ENCODE data around the gene PTPRJ. TPM values are rescaled to one million over a fixed set of nuclear protein-coding genes. Genes with fewer than 3 reads are reported as not detected.

Gene PTPRJ
- total RNA-seq, 1 experiment from 2014 or later: 0.30 TPM

DNA sequence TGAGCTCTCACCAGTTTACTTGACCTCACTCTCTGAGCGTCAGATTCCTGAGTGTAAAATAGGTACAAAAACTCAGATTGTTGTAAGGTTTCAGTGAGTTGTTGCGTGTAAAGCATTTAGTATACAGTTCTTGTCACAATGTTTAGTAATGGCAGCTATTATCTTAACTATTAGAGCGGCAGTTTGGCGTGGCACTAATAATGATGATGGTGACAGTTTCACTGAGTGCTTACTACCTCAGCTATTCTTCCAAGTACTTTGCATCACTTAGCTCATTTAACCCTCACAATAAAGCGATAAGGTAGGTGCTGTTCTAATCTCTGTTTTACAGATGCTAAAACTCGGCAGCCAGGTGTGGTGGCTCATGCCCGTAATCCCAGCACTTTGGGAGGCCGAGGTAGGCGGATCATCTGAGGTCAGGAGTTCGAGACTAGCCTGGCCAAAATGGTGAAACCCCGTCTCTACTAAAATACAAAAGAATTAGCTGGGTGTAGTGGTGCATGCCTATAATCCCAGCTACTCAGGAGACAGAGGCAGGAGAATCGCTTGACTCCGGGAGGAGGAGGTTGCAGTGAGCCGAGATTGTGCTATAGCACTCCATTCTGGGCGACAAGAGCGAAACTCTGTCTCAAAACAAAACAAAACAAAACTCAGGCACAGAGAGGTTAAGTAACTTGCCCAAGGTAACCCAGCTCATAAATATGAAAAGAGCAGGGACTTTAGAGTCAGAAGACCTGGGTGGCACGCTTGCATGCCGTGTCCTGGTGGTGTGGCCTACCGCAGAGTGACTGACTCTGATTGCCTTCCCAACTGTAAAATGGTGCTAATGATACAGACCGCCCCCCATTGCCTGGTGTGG, 76.2 kb downstream of the PTPRJ start:
- intact Hi-C loops (cut with micrococcal nuclease): no loop called here
- ChIA-PET CTCF (interaction anchor here (0.6 to 1.5 kb wide), 5 partner anchors 17 to 123 kb away, joined by 3 to 4 read pairs (median 3); no protein-coding TSS in a partner anchor), POLR2A (no interaction called here)
- TF ChIP-seq, protein P1, sequence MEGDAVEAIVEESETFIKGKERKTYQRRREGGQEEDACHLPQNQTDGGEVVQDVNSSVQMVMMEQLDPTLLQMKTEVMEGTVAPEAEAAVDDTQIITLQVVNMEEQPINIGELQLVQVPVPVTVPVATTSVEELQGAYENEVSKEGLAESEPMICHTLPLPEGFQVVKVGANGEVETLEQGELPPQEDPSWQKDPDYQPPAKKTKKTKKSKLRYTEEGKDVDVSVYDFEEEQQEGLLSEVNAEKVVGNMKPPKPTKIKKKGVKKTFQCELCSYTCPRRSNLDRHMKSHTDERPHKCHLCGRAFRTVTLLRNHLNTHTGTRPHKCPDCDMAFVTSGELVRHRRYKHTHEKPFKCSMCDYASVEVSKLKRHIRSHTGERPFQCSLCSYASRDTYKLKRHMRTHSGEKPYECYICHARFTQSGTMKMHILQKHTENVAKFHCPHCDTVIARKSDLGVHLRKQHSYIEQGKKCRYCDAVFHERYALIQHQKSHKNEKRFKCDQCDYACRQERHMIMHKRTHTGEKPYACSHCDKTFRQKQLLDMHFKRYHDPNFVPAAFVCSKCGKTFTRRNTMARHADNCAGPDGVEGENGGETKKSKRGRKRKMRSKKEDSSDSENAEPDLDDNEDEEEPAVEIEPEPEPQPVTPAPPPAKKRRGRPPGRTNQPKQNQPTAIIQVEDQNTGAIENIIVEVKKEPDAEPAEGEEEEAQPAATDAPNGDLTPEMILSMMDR (IDR thresholded peaks at IDR 0.05; ENCODE audit: unreplicated experiment): no peak
- Mint-ChIP-seq H3K36me3 (ENCODE audit: insufficient read depth, unreplicated experiment) (no peaks in the 10 kb centered on the region), H3K4me1 (ENCODE audit: insufficient read depth, unreplicated experiment) (no peaks in the 10 kb centered on the region), H3K9me3 (ENCODE audit: unreplicated experiment) (no peaks in the 10 kb centered on the region), H3K27me3 (ENCODE audit: insufficient read depth, unreplicated experiment) (no peaks in the 10 kb centered on the region), H3K4me3 (ENCODE audit: unreplicated experiment) (no peak overlapping the region), H3K27ac (ENCODE audit: low read depth, unreplicated experiment) (no peak overlapping the region)
- BruUV-seq (replicated peaks): no TSS peak
- no peak for DNase-seq (ENCODE audit: unreplicated experiment)

DNA sequence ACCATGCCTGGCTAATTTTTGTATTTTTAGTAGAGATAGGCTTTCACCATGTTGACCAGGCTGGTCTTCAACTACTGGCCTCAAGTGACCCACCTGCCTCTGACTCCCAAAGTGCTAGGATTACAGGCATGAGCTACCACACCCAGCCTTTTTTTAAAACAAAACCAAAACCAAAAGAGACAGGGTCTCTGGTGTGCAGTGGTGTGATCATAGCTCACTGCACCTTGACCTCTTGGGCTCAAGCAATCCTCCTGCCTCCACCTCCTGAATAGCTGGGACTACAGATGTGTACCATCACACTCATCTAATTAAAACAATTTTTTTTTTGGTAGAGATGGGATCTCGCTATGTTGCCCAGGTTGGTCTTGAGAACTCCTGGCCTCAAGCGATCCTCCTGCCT, 77.7 kb downstream of the PTPRJ start:
- H3K4me1 Mint-ChIP-seq (ENCODE audit: insufficient read depth, unreplicated experiment): no peaks in the 10 kb centered on the region
- no peaks in the 10 kb centered on the region for H3K36me3 Mint-ChIP-seq (ENCODE audit: insufficient read depth, unreplicated experiment)
- ChIA-PET POLR2A (interaction anchor here (0.9 kb wide), 1 partner anchor 18 kb away, joined by 3 read pairs; no protein-coding TSS in a partner anchor), CTCF (no interaction called here)
- BruUV-seq (replicated peaks): no TSS peak
- intact Hi-C loops (cut with micrococcal nuclease): no loop called here
- no peak for DNase-seq (ENCODE audit: unreplicated experiment)
- no peaks in the 10 kb centered on the region for H3K27me3 Mint-ChIP-seq (ENCODE audit: insufficient read depth, unreplicated experiment)
- H3K9me3 Mint-ChIP-seq (ENCODE audit: unreplicated experiment): no peaks in the 10 kb centered on the region
- H3K4me3 Mint-ChIP-seq (ENCODE audit: unreplicated experiment): no peak overlapping the region
- no peak overlapping the region for H3K27ac Mint-ChIP-seq (ENCODE audit: low read depth, unreplicated experiment)
- TF ChIP-seq, protein P1 (IDR thresholded peaks at IDR 0.05; ENCODE audit: unreplicated experiment): no peak

DNA sequence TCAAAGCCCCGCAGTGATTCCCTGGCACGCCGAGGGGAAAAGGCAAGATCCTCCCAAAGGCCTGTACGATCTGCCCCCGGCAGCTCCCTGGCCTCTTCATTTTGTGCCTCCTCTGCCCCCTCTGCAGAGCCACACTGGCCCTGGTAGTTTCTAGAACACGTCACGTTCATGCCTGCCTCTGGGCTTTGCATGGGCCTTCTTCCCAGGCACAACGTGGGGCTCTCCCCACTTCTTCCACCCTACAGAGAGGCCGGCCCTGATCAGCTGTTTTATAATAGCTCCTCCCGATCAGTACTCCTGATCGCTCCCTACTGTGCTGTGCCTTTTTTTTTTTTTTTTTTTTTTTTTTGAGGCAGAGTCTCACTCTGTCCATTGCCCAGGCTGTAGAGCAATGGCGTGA, 78.4 kb downstream of the PTPRJ start:
- intact Hi-C loops (cut with micrococcal nuclease): no loop called here
- H3K36me3 Mint-ChIP-seq (ENCODE audit: insufficient read depth, unreplicated experiment): no peaks in the 10 kb centered on the region
- TF ChIP-seq, protein P1 (IDR thresholded peaks at IDR 0.05; ENCODE audit: unreplicated experiment): no peak
- no peaks in the 10 kb centered on the region for H3K27me3 Mint-ChIP-seq (ENCODE audit: insufficient read depth, unreplicated experiment)
- ChIA-PET POLR2A (interaction anchor here (1.5 kb wide), 1 partner anchor 8 kb away, joined by 3 read pairs; no protein-coding TSS in a partner anchor), CTCF (no interaction called here)
- no peak for DNase-seq (ENCODE audit: unreplicated experiment)
- no peak overlapping the region for H3K4me3 Mint-ChIP-seq (ENCODE audit: unreplicated experiment)
- no peaks in the 10 kb centered on the region for H3K4me1 Mint-ChIP-seq (ENCODE audit: insufficient read depth, unreplicated experiment)
- no peaks in the 10 kb centered on the region for H3K9me3 Mint-ChIP-seq (ENCODE audit: unreplicated experiment)
- no TSS peak for BruUV-seq (replicated peaks)
- H3K27ac Mint-ChIP-seq (ENCODE audit: low read depth, unreplicated experiment): no peak overlapping the region

DNA sequence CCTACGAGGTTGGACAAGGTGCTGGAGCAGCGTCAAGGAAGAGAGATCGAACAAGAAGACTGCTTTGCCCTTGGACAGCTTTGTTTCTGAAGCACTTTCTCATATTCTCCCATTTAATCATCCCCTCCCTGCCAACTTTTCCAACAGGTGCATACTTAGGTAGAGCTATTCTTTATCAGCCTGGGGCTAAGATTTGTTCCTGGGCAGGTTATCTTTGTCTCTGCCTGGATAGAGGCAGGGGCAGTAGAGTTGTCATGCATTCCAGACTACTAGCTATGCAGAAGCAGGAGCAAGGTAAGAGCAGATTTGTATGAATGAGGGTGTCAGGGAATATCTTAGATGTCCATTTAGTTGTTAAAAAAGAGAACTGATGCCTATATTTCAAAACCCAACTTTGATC, 82.3 kb downstream of the PTPRJ start:
- TF ChIP-seq, protein P1 (IDR thresholded peaks at IDR 0.05; ENCODE audit: unreplicated experiment): no peak
- no peak for DNase-seq (ENCODE audit: unreplicated experiment)
- H3K4me1 Mint-ChIP-seq (ENCODE audit: insufficient read depth, unreplicated experiment): no peaks in the 10 kb centered on the region
- no peaks in the 10 kb centered on the region for H3K9me3 Mint-ChIP-seq (ENCODE audit: unreplicated experiment)
- intact Hi-C loops (cut with micrococcal nuclease): no loop called here
- H3K36me3 Mint-ChIP-seq (ENCODE audit: insufficient read depth, unreplicated experiment): no peaks in the 10 kb centered on the region
- no peak overlapping the region for H3K27ac Mint-ChIP-seq (ENCODE audit: low read depth, unreplicated experiment)
- H3K27me3 Mint-ChIP-seq (ENCODE audit: insufficient read depth, unreplicated experiment): no peaks in the 10 kb centered on the region
- no peak overlapping the region for H3K4me3 Mint-ChIP-seq (ENCODE audit: unreplicated experiment)
- POLR2A ChIA-PET: no interaction called here
- CTCF ChIA-PET: no interaction called here
- no TSS peak for BruUV-seq (replicated peaks)

All from MCF 10A (cell line).